Activated T-cell treated with anti-CD3 and anti-CD28 coated beads for 1 hour (primary cell): ENCODE results near the gene COLEC12.
"Not testable (repeated sequence)": the region's sequence is repeated elsewhere in the genome, so short reads cannot be mapped to it uniquely, and the experiment has no call there.

ENCODE experiments used
- DNase-seq: peaks from one replicate; pipeline ENCODE4 v3.0.0-alpha.2; 2020; ENCODE audit warnings: low read depth

The COLEC12 gene

DNA sequence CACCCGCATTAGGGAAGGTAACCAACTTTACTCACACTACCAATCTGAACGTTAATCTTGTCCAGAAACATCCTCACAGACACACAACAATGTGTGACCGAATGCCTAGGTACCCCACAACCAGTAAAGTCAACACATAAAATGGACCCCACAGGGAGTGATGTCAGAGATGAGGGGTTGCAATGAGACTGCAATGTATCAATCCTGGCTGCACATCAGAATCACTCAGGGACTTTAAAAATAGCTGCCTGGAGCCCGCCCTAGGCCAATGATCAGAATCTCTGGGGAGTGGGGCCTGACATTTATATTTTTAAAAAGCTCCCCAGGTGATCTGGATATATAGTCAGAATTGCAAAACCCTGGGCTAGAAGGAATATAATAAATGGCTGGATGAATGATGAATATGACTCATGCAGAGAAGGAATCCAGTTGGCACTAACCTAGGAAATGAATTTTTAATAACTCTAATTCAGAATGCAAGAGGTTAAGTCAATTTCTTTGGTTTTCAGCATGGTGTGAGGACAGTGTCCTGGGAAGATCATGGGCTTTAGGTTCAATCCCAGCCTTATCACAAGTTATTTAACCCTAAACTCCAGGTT is 92.8 kb downstream of the COLEC12 start:
- DNase-seq = no peak

DNA sequence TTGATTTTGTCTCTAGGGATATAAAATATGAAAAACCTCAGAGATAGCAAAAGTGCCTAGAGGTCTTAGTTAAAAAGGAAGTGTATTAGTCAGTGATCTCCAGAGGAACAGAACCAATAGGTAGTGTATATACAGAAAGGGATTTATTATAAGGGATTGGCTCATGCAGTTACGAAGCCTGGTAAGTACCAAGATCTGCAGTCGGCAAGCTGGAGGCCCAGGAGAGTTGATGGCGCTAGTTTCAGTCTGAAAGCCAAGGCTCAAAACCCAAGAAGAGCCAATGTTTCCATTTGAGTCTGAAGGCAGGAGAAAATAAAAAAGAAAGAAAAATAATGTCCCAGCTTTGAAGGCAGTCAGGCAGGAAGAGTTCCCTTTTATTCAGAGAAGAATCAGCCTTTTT is 93.3 kb downstream of the COLEC12 start:
- DNase-seq = no peak

DNA sequence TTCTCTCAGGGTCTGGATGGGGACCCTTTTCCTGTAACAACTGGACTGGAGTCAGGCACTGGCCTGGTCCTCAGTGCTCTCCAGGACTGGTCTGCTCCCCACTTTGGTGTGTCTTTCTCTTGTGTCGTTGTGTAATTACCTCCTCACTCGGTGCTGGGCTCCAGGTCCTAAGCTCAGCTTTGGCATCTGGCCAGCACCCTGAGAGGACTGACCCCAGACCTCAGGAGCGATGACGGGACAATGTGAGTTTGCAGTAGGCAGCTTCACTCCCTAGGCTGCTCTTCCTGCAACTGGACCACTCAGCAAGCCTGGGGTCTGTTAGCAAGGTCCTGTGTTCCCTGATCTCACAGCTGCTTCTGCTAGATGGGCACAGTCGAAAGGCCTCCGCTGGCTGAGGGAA is 93.8 kb downstream of the COLEC12 start:
- no peak for DNase-seq

DNA sequence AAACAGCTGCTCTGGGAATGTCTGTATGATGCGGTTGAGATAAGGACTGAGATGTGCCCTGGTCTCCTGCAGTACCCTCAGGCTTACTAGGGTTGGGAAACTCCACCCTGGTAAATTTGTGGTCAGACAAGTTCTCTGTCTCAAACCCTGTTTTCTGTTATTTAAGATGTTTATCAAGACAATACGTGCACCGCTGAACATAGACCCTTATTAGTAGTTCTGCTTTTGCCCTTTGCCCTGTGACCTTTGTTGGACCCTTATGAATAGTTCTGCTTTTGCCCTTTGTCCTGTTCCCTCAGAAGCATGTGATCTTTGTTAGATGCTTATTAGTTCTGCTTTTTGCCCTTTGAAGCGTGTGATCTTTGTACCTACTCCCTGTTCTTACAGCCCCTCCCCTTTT is 95.5 kb downstream of the COLEC12 start:
- DNase-seq = not testable (repeated sequence)

DNA sequence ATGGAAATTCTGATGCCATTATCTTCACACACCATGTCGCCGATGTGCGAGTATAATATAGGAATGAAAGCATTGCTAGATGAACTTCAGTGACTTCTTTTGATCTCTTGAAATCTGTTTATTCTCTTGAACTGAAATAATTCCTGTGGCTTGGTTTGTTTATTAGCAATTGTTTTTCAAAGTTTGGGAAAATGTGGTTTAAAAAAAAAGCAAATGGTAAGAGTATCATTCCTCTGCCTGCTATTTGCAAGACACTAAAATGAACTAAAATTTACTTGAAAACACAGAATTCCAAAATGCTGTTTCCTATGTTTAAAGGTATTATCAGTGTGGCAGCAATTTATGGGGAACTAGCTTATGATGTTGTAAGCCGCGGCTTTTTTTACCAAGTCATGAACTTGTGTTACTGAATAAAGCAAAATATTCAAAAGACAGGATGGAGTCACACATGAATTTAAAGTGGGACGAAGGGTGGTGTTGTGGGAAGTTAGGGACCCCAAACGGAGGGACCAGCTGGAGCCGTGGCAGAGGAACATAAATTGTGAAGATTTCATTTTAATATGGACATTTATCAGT is 96.4 kb downstream of the COLEC12 start:
- no peak for DNase-seq

DNA sequence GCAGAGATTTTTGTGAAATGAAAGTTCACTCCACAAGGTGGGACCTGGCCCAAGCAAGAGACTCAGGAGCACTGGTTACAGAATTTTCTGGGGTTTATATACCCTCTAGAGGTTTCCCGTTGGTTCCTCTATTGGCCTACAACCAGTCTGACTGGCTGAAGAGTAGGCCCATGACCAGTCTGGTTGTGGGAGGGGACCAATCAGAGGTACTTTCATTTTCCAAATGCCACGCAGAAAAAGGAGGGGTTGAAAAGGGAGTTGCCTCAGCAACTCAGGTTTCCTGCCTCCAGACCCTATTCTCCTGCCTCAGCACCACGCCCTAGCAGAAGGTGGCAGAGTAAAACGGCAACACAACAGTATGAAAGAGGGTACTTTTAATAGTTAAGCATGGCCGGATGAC is 98.4 kb downstream of the COLEC12 start:
- no peak for DNase-seq

DNA sequence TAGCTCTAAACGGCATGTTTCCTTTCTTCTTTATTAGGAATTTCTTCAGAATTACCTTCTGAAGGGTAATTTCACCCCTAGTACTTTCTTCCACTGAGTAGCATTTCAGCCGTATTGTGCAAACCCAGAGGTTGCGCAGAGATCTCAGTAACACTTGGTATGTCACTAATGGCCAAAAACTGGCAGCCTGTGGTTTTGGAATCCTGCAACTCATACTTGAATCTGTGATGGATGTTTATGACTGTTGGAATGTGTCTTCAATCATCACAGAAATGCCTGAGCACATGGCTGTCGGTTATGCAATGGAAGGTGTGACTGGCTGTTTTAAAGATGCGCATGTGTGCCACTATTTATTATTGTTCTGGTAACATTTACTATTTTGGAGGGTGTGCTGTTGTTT is 100.0 kb downstream of the COLEC12 start:
- DNase-seq = no peak

DNA sequence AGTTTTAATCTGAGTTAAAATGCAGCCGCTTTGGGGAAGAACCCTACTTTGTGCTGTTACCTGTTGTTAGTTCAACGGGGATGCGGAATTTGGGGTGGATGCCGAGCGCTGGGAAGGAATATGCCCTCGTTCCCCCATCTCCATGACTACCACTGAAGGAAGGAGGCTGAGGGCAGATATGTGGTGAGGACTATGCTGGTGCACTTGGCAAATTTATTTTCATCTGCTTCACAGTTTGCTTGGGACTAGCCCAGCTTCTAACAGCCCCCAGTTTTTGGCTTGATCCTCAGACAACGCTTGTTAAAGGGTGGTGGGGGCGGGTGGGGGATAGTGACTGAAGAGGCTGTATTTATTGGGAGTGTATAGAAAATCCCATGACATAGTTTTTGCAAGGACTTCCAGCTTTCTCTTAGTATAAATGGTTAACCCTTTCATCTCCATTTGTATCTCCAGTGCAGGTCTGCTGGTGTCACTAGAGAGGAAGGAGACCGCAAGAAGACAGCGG is 100.8 kb downstream of the COLEC12 start:
- no peak for DNase-seq

DNA sequence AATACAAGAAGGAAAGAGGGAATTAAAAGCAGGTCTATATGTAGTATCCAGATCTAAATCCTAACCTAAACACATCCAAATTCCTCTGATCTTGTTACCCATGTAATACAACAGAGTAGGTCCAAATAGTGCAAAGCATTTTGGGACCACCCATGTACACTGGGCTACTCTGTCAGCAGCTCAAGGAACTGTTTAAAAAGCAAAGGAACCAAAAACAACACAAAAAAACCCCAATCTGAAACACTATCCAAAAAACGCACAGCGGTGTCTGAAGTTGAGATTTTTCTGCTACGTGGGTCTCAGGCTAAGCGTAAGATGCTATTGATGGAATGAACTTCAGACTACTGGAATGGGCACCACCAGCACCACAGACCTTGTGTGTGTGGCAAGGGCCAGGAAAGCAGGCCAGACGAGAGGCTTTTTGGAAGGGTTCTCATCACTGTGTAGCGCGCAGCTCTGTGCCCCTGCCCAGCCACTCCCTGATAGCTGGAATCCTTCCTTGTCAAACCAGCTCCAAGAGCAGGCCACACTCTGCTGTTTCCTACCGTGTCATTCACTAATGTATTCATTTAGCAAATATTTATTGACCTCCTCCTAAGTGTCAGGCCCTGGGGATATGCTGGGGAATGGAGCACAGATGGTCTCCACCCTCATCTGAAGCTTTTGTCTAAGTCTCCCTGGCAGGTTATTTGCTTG is 101.4 kb downstream of the COLEC12 start:
- DNase-seq = no peak

DNA sequence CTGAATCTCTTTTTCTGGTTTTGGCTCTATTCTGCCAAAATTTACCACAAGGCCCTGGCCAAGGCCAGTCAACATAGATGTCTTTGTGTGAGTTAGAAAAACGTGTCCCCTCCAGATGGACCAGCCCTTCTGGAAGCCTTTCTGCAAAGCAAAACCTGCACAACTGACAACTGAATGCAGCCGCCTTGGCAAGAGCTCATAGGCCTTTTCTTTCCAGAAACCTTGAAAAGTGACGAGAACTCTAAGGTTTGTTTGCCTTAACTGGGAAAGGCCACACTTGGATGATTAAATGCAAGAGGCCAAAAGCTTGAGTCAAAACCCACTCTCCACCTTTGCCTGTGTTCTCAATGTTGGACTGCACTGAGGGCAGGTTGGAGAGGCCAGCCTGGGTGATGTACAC is 103.9 kb downstream of the COLEC12 start:
- no peak for DNase-seq

DNA sequence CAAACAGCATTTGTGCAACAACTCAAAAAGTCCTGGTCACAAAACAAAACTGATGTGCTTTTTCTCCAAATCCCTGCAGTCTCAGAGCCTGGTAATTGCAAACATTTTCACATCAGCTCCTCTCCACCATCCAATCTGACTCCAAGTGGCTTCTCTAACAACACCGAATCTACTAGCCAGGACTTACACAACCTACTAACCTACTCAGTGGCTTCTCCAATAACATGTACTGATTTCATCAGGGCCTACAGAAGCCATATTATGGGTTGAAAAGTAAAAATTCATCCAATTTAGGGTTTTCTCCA is 104.3 kb downstream of the COLEC12 start:
- no peak for DNase-seq

DNA sequence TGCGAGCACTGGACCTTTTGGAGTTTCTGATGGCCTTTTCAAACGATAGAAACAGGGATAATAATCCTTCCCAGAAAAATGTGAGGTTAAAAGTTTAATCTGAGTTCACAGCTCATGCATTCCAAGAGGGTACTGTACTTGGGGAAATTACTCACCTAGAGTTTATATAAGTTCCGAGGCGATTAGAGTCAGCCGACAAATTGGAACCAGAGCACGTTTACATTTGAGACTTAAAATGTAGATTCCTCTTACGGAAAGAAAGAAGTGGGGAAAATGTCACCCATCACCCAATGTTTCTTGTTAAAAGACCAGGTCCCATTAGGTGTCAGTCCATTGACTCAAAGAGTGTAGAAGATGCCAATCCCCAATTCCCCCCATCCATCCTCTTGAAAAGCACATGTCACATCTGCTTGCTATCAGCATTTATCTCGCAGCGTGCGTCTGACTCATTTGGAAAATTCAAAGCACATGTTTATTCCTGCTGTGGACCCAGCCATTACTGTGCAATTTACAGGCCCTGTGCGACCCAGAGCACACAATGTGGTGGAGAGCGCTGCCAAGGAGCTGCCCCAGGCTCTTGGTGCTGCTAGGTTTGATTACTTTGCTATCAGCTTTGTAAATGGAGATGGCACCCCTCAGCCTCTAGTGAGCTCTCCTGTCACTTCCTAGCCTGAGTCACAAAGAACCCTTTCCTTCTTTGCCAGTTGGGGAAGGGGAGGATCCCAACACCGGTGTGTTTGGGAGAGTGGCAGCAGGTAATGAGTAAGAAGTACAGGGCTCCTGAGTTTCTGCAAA is 104.8 kb downstream of the COLEC12 start:
- no peak for DNase-seq

DNA sequence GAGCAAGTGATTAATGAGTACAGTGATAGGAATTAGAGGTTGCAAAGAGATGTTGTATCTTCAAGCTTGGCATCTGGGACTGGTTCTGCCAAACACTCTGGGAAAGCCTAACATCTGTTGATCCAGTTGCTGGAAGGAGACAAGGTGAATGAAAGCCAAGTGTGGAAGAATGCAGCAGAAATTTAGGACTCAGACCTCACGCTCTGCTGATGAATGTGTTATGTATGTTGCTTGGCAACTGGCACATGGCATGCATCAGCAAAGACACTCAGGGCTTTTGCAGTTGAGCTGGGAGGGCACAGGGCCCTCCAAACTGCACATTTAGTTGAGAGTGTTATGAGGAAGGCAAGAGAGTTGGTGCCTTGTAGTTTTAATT is 105.5 kb downstream of the COLEC12 start:
- no peak for DNase-seq

DNA sequence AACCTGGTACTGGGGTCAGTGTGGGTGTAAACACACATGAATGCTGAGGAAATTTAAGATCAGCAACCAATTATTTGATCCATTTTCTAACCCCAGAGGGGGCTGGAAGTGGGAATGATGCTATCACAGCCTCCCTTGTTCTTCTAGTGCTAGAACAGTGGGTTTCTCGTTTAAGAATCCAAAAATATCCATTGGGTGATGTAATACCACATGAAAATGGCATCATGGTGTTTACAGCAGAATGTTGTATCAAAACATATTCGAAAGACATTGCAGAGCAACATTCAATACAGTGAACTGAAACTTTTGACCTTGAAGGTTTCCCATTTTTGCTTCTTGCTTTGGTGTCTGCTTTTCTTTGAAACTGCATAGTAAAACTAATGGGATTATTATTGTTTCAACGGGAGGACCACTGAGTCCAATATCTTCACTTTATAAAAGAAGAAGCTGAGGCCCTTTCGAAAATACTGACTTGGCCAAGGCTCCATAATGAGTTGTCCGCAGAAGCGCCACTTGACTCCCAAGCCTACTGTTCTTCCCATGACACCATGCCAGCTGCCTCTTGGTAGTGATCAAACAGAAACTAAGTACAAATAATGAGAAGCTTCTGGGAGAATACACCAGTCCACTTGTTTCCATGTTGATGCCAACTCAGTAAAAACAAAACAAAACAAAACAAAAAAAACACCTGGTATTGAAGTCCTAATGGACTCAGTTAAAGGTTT is 106.1 kb downstream of the COLEC12 start:
- no peak for DNase-seq

DNA sequence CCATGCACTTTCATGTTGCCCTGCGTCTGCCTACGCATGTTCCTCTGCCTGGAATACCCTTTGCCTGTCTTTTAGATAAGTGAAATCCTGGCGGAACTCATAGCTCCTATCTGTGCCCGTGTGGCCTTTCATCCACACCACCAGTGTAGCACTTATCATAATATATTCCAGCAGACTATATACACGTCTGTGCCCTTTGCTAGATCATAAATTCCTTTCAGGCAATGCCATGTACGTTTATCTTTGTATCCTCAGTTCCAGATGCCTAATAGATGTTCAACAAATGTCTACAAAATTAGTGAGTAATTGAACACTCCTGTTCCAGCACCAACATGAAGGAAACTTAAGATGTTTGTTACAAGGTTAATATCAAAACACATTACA is 106.9 kb downstream of the COLEC12 start:
- DNase-seq = no peak

DNA sequence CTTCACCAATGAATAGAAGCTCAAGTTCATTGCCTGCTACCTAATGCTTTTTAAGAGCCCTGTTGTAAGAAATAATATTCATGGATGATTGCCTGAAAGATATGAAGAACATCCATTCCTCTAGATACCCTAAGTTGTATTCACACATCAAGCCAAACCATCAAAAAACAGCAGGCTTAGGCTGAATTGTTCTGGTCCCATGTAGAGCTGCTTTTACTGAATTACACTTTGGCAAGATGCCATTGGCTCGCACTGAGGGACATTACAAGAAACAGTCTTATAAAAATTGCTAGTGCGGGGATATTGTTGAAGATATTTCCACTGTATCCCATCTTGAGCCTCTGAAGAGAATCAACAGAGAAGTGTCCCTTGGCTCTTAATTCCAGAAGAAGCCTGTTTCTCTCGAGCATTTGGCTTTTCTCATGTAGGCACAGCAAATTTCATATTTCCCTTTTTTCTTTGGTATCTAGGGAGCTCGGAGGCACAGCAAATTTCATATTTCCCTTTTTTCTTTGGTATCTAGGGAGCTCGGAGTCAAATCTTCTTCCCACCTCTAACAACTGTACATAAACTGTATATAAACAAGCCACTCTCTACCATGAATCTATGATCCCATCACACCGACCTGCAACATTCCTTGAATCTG is 107.5 kb downstream of the COLEC12 start:
- no peak for DNase-seq

DNA sequence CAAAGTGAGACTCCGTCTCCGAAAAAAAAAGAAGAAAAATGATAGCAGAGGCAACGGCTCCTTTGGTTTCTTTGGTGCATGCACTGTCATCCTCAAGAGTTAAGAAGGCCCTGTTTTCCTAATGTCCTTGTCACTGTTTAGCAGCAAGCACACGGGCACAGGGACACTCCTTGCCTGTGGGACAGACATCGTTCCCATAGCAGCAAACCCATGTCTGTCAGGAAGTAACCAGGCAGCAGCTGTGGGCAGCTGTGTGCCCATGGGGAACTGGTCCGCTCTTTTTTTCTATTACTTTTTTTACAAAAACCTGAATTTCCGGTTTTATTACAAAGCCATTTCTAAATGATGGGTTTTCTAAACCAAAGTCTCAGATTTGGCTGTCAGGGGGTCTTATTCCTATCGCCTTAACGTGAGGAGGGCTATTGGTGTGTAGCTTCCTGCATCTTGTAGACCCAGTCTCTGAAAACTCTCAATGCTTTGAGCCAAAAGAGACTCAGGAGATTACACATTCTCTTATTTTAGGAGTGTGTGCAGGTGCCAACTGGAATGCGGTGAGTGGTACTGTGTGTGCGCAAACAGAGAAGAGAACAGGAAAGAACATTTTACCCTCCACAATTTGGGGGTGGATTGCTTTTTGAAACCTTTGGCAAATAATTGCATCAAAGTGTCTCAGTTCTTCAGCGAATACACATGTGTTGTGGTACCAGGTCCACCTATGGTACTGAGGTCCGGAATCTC is 109.6 kb downstream of the COLEC12 start:
- DNase-seq = no peak

DNA sequence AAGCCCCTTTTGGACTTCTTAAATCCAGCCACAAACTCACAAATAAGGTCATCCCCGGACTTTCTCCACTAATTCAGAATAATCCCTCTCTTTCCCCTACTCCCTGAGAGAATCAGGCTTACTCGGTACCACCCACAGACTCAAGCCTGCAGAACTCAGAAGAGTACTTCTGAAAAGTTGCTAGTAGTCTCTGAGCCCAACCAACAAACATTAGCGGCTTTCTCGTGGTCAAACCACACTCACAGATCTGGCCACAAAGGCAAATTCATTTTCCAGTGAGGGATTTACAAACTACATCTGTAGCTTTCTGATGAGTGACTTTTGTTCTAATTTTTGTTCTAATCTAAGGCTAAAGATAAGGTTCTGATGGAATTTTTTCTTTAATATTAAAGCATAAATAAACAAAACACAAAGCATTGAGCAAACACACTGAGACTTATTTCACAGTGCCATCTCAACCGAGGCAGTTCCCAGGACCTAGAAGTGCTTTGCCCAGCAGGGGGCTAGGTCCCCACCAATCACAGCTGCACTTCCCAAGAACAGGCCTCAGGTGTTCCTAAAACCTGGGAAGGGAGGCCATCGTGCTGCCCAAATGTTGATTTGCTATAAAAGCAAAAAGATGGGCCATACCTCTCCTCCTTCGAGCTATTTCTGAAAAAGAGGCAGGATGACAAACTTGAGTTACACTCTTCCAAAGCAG is 110.7 kb downstream of the COLEC12 start:
- no peak for DNase-seq

DNA sequence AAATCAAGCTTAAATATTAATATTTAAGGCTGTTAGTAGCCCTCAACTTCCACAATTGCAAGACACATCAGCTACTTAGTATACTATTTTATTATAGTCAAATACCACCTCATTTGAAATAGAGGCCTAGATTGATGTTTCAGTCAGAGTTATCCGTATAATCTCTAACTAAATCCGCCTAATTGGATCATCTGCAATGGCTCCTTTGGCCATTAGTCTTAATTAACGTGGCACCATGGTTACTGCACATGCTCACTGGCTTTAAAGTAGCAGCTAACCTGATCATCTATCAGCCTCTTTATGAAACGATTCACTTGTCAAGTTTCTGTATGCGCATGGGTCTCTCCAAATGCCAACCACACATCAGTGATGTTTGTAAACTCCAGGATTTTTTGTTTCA is 112.3 kb downstream of the COLEC12 start:
- no peak for DNase-seq

DNA sequence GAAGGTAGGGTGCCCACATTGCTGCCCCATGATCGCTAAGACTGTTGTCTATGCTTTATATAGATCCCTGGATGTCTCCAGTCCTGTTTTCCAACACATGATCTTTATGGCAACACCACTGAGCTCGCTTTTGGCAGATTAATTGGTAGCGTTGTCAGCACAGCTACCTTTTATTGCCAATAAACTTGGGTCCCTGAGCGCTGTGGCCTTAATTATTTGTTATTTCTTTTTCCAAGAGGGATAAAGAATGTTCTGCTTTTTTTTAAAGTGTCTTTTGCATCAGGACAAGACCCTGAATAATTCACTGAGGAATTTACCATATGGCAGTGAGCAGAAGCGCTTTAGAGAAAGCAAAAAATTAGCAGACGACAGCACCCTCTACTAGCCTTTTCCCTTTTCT is 113.5 kb downstream of the COLEC12 start:
- no peak for DNase-seq

DNA sequence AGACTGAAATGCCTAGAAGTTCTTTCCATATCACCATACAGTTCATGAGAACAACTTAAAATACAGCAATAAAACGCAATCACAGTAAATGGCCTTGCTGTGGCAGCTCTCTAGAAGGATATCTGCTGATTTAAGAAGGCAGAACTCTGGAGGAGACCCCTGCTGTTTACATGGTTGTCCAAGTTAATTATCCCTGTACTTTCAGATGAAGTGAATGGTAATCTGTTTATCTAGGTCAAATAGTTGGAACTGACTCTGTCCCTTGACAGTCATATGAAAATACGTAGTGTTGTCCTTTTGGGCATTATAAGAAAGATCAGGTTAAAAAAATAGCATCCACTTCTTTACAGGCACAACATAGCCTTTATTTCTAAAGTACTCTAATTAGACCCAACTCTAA is 115.6 kb downstream of the COLEC12 start:
- no peak for DNase-seq
